Activated CD8-positive, alpha-beta memory T cell treated with anti-CD3 and anti-CD28 coated beads for 36 hours (primary cell): ENCODE data around the gene HEBP2. TPM values are rescaled to one million over a fixed set of nuclear protein-coding genes. Genes with fewer than 3 reads are reported as not detected.

Experiments
- CTCF ChIA-PET: fragments of 350-600 bp; sonication (Branson Sonifier 250); formaldehyde crosslinking; loops from one replicate; lab custom pipeline; 2021; ENCODE audit warnings: antibody characterized with exemption; lab: Charles Lee
- POLR2A ChIA-PET: fragments of 350-600 bp; sonication (Branson Sonifier 250); formaldehyde crosslinking; loops from one replicate; lab custom pipeline; 2021; ENCODE audit warnings: antibody characterized with exemption; lab: Charles Lee
- total RNA-seq, 2 experiments: library from RNA; stranded (reverse); gene quantifications; one replicate each; pipeline ENCODE4 v1.2.3, GENCODE V29; 2021

The HEBP2 gene
- total RNA-seq, 2 experiments from 2014 or later: 25.4 to 28.6 TPM

- POLR2A ChIA-PET: no interaction called here
- CTCF ChIA-PET: no interaction called here
These were observed 35.5 kb downstream of the HEBP2 start for GRCh38 chr6:138439546-138439945.

- ChIA-PET CTCF (interaction anchor here (1.4 kb wide), 1 partner anchor 15 kb away, joined by 3 read pairs; no protein-coding TSS in a partner anchor), POLR2A (no interaction called here)
These were observed 36.3 kb downstream of the HEBP2 start for GRCh38 chr6:138440296-138440695.

GRCh38 chr6:138440758-138441357, 36.8 kb downstream of the HEBP2 start:
- CTCF ChIA-PET: interaction anchor here (1.4 kb wide), 1 partner anchor 15 kb away, joined by 3 read pairs; no protein-coding TSS in a partner anchor
- POLR2A ChIA-PET: no interaction called here

- ChIA-PET CTCF (interaction anchor here (1.4 kb wide), 1 partner anchor 14 kb away, joined by 3 read pairs; no protein-coding TSS in a partner anchor), POLR2A (no interaction called here)
These were observed 37.9 kb downstream of the HEBP2 start for GRCh38 chr6:138441965-138442364.

GRCh38 chr6:138442663-138443062, 38.6 kb downstream of the HEBP2 start:
- CTCF ChIA-PET: no interaction called here
- POLR2A ChIA-PET: no interaction called here

GRCh38 chr6:138443979-138444378, 40.0 kb downstream of the HEBP2 start:
- CTCF ChIA-PET: interaction anchor here (0.5 kb wide), 1 partner anchor 507 kb away, joined by 3 read pairs; no protein-coding TSS in a partner anchor
- POLR2A ChIA-PET: no interaction called here

- ChIA-PET CTCF (no interaction called here), POLR2A (no interaction called here)
These were observed 42.8 kb downstream of the HEBP2 start for GRCh38 chr6:138446821-138447220.

- ChIA-PET POLR2A (no interaction called here), CTCF (no interaction called here)
These were observed 46.4 kb downstream of the HEBP2 start for GRCh38 chr6:138450445-138450844.

GRCh38 chr6:138451043-138451442, 47.0 kb downstream of the HEBP2 start:
- CTCF ChIA-PET: no interaction called here
- POLR2A ChIA-PET: no interaction called here

GRCh38 chr6:138454981-138455706, 51.1 kb downstream of the HEBP2 start:
- CTCF ChIA-PET: interaction anchor here (0.7 to 1.0 kb wide), 2 partner anchors 14 to 18 kb away, joined by 3 read pairs; no protein-coding TSS in a partner anchor
- POLR2A ChIA-PET: interaction anchor here (0.6 kb wide), 1 partner anchor 30 kb away, joined by 6 read pairs; no protein-coding TSS in a partner anchor

GRCh38 chr6:138455746-138456400, 51.9 kb downstream of the HEBP2 start:
- POLR2A ChIA-PET: interaction anchor here (0.6 to 0.7 kb wide), 3 partner anchors 9 to 51 kb away, joined by 3 to 6 read pairs (median 3); no protein-coding TSS in a partner anchor
- CTCF ChIA-PET: interaction anchor here (0.7 to 1.0 kb wide), 2 partner anchors 15 to 19 kb away, joined by 3 read pairs; no protein-coding TSS in a partner anchor

GRCh38 chr6:138456401-138456790, 52.4 kb downstream of the HEBP2 start:
- ChIA-PET CTCF (interaction anchor here (1.0 kb wide), 1 partner anchor 15 kb away, joined by 3 read pairs; no protein-coding TSS in a partner anchor), POLR2A (interaction anchor here (0.6 to 0.7 kb wide), 2 partner anchors 9 to 52 kb away, joined by 3 read pairs; no protein-coding TSS in a partner anchor)

- CTCF ChIA-PET: no interaction called here
- POLR2A ChIA-PET: no interaction called here
These were observed 57.6 kb downstream of the HEBP2 start for GRCh38 chr6:138461647-138462046.

GRCh38 chr6:138464085-138464484, 60.1 kb downstream of the HEBP2 start:
- POLR2A ChIA-PET: no interaction called here
- CTCF ChIA-PET: no interaction called here

GRCh38 chr6:138465007-138465645, 61.1 kb downstream of the HEBP2 start:
- ChIA-PET CTCF (no interaction called here), POLR2A (interaction anchor here (0.6 to 0.7 kb wide), 3 partner anchors 9 to 22 kb away, joined by 3 to 6 read pairs (median 5); no protein-coding TSS in a partner anchor)

GRCh38 chr6:138467901-138468300, 63.9 kb downstream of the HEBP2 start:
- POLR2A ChIA-PET: no interaction called here
- CTCF ChIA-PET: interaction anchor here (1.4 kb wide), 1 partner anchor 39 kb away, joined by 3 read pairs; no protein-coding TSS in a partner anchor

GRCh38 chr6:138468320-138469015, 64.4 kb downstream of the HEBP2 start:
- CTCF ChIA-PET: interaction anchor here (1.4 kb wide), 1 partner anchor 39 kb away, joined by 3 read pairs; no protein-coding TSS in a partner anchor
- POLR2A ChIA-PET: no interaction called here
